MV-4-11 (cell line): ENCODE measurements around the gene CCDC60.
A peak's percentile ranks its signal among the peaks of the same experiment; 100 is the strongest.

Experiments used
- DNase-seq: peaks from one replicate; lab custom pipeline; 2025; lab: John Stamatoyannopoulos, UW

Gene CCDC60

GRCh38 chr12:119544765-119545625 lies 210.5 kb downstream of the CCDC60 start:
- DNase-seq = peak; percentile 54

- DNase-seq = no peak
Observed at GRCh38 chr12:119546340-119546739, 211.8 kb downstream of the CCDC60 start.

GRCh38 chr12:119547001-119547400 lies 212.5 kb downstream of the CCDC60 start:
- DNase-seq = no peak

- no peak for DNase-seq
Observed at GRCh38 chr12:119556854-119557253, 222.3 kb downstream of the CCDC60 start.

- DNase-seq = no peak
Observed at GRCh38 chr12:119565404-119565803, 230.9 kb downstream of the CCDC60 start.

GRCh38 chr12:119570771-119571170 lies 236.2 kb downstream of the CCDC60 start:
- DNase-seq = no peak

- no peak for DNase-seq
Observed at GRCh38 chr12:119573086-119573485, 238.6 kb downstream of the CCDC60 start.

GRCh38 chr12:119574255-119574654 lies 239.7 kb downstream of the CCDC60 start:
- no peak for DNase-seq

GRCh38 chr12:119576118-119576810 lies 241.7 kb downstream of the CCDC60 start:
- no peak for DNase-seq

GRCh38 chr12:119576915-119577314 lies 242.4 kb downstream of the CCDC60 start:
- no peak for DNase-seq

- DNase-seq = peak; percentile 84
Observed at GRCh38 chr12:119578112-119578511, 243.6 kb downstream of the CCDC60 start.

GRCh38 chr12:119589097-119589496 lies 254.6 kb downstream of the CCDC60 start:
- DNase-seq = peak; percentile 92

- no peak for DNase-seq
Observed at GRCh38 chr12:119589634-119590033, 255.1 kb downstream of the CCDC60 start.
